GM19025 (cell line): Measurements from ENCODE around the gene MED27.

Experiments
- ATAC-seq: cut with Tn5 transposase; IDR thresholded peaks from one replicate; pipeline ENCODE4 v1.9.1; 2021; ENCODE audit warnings: mild to moderate bottlenecking, low read depth, moderate library complexity; ENCODE audit not compliant: unreplicated experiment

The MED27 gene

DNA sequence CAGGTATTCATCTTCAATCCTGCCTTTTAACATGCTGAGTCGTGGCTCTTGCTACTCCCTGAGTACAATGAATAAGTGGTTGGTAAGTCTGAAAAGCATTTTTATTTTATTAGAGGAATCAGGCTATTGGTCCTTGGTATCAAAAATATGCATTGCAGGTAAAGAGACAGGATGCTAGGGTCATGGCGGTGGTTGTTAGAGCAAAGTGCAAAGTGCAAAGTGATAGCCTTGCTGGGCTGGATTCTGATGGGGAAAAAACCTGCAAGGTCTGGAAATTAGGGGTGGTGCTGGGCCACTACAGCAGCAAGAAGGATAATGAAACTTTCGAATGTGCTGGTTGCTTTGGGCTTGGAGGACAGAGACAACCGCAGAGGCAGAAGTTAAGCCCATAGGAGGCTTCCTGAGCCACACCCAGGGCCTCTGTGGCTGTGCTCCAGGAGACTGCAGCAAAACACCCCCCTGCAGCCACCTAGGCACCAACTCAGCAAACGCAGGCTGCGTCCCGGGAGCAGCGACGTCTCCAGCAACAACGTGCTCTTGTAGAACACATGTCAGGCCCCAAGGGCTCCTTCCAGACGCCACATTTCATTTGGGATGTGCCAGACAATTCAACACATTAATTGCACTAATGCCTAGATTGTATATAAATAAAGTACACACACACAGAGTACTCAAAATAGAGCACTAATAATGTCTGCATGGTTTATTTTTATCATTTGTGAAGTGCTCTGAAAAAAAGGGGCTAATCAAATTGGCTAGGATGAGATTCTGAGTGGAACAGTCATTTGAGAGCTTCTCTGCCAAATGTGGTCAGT is 190.0 kb downstream of the MED27 start:
- ATAC-seq = no peak

DNA sequence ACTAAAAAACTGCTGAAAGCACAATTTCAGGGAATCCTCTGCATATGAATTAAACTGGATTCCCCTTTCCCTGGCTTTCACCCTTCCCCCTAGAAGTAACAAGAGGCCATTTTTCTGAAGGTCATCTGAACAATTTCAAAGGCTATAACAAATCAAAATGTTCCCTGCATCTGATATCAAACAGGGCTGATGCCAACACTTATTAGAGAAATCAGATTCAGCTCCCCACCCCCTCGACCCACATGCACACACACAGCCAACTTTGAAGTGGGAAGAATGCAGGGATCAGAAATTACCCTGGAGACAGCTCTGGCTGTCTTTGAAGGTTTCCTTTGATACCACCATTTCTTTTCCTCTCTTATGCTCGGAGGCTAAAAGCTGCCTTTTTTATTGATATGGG is 190.7 kb downstream of the MED27 start:
- ATAC-seq = no peak

DNA sequence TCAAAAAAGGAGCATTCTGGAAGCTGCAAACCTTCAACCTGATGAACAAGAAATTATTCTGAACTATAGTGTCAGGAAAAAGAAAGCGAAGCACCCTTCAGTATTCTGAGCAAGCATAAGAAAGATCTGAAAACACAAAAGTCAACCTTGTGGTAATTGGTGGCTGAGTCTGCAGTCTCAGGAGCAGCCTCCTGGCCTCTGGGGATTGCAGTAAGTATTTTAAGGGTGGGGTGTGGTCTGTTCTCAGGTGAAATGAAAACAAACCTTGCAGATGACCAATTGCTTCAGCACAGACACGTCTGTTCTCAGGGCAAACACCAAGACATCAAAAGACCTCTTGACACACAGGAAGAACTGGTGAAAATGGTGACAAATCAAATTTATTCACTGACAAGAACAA is 192.0 kb downstream of the MED27 start:
- no peak for ATAC-seq

DNA sequence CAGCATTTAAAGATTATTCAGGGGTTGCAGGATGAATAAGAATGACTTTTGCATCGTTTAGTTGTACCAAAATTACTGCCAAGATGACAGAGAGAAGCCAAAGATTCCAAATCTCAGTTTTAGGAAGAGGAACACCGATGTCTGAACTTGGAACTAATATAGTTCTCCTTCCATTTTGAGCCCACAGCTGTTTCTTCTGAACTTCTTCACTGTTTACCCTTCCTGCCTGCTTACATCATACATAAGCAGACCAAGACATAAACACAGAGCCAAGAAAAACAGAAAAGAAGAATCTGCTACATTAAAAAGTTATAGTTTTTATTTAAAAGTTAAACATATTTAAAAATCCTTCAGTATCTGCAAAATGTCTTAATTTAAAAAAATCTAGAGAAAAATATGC is 192.8 kb downstream of the MED27 start:
- ATAC-seq = no peak

DNA sequence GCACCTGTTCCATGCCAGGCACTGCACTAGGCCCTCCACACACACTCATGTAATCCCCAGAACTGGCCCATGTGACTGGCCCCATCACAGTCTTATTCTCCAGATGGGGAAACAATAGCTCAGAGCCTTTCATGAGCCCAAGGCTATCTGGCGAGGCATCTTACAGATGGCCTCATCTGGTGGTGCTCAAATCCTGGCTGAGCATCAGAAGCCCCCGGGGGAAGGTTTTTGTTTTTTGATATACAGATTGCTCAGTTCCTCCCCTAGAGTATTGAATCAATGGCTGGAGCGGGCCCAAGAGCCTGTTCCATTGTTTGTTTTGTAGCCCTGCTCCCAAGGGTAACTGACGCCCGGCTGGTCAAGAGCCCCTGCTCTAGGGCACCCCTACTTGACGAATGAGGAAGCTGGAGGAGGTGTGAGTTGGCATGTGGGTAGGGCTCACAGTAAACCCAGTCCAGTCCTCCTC is 194.5 kb downstream of the MED27 start:
- no peak for ATAC-seq

DNA sequence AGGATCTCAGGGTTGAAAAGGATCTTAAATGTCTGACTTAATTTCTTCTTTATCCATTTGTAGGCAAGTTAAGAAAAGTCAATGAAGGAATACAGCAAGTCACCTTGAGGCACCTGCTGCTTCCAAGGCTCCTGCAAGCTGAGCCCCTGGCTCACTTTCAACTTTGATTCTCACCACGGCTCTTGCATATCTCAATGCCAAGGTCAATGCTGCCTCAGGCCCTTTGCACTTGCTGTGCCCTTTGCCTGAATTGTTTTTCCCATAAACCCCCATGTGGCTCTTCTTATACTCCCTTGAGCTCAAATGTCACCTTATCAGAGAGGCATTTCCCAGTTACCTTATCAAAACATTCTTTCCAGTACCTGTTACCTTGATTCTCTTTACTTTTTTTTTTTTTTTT is 195.4 kb downstream of the MED27 start:
- ATAC-seq = no peak

DNA sequence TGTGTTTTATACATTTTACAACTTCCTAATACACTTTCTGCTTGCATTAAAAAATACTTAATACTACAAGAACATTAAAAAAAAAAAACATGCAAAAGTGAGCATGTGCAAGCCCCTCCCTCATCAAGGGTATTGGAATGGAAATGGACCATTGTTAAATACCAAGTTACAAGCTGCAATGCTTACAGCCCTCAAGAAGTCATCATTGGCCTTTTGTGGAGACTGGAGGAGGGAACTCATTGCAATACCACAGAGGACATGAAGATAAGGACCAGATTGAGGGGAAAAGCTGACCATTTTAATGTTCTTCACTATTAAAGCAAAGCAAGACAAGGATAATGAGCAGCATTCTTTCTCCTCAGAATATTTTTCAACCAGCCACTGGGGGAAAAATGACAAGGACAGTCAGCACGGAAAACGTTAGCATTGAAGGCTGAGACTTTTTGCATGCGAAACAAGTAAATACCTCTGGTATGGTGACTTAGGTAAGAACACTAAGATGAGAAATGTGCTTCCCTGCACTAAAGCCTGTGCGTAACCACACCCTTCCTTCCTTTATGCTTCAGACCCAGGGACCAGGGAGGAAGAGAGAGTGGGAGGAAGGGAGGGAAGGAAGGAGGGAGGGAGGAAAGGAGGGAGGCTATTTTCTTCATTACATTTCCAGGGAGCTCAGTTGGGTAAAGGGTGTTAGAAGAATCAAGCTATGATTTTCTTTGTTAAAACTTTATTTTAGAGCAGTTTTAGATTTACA is 198.7 kb downstream of the MED27 start:
- ATAC-seq = no peak

DNA sequence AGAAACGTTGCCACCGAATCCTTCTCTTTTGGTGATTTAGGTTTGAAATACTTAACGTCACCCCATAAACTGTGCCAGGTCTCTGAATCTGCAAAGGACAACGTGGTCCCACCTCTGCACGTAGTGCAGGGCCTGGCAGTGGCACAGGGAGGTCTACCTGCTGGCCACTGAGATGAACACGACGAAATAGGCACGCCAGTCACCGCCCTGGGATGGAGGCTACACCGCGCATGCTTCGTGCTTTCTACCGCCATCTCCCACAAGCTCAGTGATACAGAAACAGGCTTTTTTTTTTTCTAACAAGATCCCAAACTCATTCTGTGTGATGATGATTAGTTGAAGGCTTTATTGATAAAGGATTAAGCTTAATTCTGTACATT is 199.8 kb downstream of the MED27 start:
- ATAC-seq = no peak

DNA sequence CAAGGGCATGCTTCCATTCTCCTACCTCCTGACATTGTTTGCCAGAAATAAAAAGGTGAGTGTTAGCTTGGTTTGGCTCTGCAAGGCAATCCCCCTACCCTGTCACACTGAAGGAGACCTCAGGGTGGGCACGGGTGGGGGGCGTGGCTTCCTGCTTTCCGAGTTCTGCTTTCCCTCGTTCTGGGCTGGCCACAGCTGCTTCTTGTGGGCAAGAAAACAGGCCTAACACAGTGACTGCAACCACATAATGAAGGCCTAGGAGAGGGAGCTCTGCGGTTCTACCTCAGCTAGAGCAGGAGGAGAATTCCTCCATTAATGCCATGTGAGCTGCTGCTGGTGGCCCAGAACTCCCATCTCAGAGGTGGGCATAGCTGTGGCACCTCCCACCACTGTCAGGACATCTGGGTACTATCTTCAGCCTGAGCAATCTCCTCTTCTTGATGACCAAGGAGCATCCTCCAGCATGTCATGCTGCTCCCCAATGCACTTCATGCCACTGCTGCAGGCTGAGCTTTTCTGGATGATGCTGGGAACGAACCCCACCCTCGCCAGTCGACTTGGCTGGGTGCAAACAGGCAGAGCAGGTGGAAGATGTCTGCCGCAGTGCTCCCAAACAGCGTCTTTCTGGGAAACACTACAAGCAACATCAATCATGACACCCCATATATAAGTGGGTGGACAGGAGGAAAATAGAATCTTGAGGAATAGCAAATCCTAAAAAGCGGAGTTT is 200.3 kb downstream of the MED27 start:
- no peak for ATAC-seq

DNA sequence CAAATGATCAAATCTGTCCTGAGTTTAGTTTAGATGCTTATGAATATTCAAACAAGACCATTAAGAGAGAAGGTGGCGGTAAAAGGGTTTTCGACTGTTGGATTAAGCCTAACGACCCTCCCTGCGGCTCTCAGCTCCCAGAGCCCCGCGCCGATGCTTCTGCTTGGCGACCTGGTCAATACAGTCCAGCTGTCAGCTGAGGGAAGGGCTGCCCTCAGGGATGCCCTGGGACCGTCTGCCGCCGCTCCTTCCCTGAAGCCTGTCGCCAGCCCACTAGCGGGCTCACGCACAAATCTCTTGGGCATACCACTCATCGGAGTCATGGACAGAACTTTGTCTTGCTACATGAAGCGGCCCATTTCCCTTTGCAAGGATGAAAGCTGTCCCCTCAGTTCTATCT is 203.2 kb downstream of the MED27 start:
- ATAC-seq = no peak

DNA sequence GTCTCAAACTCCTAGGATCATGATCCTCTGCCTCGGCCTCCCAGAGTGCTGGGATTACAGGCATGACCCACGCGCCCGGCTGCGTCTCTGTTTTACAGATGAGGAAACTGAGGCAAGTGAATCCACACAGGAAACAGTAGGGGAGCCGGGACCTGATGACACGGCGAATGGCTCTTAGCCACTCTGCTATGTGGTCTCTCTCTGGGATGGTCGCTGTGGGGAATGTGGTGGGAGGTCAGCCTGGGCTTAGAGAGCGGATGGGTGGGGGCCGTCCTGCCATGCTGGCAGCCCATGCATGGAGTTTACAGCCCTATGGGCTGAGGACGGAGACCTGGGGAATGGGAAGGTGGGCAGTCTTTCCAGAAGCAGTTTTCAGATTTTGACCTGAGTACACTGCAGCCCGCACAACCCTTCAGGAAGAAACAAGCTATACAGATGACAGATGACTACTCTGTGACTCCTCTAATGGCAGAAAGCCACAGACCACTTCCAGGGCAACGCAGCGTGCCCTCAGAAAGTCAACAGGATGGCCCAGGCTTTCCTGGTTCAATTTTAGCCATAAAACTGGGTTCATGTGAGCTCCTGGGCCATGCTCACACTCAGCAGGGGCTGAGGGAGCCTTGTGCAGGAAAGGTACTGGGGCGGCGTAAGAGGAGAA is 203.7 kb downstream of the MED27 start:
- ATAC-seq = no peak

DNA sequence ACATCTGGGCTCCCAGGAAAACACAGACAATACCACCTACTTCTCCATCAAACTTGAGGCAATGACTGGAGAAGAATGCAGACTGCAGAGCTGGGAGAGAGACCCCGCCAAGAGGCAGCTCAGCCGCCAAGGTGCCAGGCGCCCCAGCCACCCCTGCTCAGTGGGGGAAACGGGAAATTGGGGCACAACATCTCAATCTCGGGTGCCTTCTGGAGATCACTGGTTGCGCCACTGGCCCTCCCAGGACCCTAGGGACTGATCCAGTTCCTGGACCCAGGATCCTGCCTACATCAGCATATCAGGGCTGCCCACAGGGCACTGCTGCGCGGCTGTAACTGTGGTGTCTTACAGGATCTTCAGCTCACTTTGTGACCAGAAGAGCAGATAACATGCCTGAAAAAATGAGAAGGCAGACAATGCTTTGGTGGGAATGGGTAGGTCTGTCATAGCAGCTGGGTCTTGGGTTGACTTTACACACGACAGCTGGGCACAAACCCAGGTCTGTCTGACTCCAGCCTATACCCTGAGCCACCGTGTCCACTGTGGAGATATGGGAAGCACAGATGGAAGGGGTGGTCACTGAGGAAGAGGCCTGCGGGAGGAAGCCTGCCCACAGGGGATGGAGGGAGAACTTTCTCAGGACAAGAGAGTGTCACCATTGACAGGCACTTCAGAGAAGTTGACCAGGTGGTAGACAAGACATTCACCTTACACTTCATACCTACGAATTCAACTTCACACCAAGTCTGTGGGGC is 204.6 kb downstream of the MED27 start:
- ATAC-seq = no peak

DNA sequence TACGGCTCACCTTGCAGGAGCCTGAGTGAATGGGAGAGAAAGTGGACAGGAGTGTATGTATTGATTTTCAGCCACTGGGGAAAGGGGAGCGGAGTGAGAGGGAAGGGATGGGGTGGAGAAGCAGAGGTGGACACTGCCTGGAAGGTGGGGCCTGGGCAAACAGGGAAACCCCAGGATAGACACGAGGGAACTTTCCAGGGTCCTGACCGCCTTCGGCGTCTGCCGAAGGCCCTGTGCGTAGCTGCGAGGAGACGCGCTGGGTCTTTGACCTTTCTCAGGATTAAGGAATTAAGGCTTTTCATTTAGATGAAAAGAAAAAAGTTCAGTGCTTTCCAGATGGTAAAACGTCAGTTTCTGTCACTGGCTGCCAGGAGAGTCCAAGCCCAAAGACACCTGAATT is 205.2 kb downstream of the MED27 start:
- ATAC-seq = no peak

DNA sequence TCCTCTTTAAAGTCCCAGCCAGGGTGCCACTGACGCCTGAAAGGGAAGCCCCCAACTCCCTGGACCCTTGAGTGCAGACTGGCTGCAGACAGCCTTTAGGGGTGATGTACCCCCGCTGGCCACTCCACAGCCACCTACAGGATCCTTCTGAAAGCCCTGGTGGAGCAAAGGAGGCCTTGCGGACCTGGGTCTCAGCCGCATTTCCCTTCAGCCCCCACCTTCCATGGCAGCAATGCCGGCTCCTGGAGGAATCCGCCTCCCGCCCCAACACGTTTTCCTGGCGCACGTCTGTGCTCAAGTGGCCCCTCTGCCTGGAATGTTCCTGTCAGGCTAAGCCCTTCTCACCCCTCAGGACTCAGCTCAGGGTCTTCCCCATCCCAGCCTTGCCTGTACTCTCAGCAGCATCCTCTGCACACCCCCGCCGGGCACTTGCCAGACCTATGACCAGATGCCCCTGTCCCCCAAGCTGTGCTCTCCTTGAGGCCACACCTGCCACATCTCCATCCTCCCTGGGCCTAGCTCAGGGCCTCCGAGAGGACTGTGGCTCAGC is 205.7 kb downstream of the MED27 start:
- ATAC-seq = no peak

DNA sequence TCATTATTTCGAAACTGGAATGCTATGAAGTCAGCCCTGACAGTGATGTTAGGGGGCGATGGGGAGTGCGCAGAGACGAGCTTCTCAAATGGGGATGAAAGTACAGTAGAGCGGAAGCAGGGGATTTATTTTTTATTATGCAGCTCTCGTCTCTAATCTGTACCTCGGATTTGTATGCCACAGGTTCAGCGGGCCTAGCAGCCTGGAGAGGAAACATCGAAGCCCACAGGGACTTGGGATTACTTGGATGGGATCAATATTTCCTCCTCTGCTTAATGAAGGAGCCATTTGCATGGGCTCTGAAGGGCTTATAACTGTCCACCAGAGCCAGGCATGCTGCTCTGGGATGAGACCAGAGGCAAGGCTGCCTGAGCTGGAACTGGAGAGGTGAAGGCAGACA is 206.3 kb downstream of the MED27 start:
- no peak for ATAC-seq

DNA sequence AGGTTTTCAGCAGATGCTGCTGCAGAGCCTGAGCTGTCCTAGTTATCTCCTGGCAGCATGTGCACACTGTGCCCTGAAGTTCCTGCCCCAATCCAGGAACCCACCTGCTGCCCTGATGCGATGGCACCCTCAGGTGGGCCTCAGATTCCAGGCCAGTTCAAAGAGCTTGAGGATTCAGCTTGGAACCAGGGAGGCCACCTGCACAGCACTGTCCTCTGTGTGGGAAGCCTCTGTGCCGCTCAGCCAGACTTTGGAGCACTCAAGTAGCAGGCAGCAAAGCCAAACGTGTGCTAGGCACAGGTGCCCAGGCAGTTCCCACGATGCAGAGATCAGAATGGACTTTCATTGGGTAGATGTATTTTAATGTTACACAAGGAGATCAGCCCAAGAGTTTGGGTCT is 207.0 kb downstream of the MED27 start:
- no peak for ATAC-seq

DNA sequence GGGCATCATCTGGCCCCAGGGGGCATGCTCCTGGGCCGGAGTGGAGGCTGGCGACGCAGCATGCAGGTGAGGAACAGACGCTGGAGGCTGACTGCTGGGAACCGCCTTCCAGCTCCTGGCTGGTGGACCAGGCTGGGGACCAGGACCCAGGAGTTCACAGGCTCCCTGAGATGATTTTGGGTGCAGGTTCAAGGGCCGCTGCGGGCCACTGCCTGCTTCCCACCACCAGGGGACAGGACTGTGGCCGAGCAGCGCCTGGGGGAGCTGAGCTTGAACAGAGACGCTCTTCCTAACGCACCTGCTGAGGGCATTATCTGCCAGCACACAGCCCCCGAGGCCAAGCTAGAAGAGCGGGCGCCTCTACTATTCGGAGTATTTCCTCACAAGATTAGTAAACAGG is 207.7 kb downstream of the MED27 start:
- ATAC-seq = no peak

DNA sequence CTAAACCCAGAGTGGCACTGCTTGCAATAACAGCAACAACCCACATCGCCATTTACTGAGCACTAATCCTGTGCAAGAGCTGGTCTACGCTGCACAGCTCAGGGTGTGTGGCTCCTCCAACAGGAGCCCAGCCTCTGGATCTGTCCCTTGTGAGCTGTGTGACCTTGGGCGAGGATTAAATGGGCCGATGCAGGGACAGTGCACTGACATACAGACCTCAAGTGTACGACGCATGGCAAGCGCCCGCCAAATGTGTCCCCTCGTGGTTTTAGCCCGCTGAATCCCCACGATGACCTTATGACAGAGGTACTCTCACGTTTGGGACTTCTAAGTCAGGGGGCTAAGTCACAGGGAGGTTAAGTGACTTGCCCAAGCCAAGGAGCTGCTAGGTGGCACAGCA is 209.5 kb downstream of the MED27 start:
- no peak for ATAC-seq

DNA sequence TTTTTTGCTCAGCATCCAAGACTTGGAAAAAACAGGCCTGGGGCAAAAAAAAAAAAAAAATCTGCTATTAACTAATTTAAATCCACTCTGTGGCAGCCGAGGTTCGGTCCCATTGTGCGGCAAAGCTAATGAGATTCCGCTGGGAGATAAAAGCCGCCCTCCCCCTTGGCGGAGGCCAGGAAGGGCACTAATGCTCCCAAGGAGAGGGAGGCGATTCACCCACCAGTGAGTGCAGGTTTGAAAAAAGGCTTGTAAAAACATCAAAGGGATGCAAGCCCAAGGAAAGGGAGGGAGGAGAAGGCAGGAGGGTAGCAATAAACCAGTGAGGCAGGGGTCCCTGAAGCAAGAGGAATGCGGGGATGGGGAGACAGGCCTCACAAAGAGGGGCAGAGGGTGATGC is 210.3 kb downstream of the MED27 start:
- ATAC-seq = no peak

DNA sequence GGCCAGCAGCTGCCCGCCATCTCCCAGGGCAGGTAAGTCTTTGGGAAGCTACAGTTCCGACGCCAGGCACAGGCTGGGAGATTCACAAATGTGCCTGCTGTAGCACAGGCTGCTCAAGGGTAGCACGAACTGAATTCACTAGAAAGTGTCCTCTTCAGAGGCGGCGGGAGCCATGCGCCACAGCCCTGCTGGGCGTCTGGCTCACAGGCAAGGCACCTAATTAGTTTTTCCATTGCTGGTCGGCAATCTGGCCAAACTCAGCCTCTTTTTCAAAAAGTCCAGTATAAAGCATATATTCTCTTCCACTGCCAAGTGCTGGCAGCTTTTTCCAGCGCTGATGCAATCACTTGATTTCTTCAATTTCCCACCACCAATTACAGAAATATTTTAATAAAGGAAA is 210.9 kb downstream of the MED27 start:
- ATAC-seq = no peak
